ENCODE data around the gene GP1BB.

The GP1BB gene

DNA sequence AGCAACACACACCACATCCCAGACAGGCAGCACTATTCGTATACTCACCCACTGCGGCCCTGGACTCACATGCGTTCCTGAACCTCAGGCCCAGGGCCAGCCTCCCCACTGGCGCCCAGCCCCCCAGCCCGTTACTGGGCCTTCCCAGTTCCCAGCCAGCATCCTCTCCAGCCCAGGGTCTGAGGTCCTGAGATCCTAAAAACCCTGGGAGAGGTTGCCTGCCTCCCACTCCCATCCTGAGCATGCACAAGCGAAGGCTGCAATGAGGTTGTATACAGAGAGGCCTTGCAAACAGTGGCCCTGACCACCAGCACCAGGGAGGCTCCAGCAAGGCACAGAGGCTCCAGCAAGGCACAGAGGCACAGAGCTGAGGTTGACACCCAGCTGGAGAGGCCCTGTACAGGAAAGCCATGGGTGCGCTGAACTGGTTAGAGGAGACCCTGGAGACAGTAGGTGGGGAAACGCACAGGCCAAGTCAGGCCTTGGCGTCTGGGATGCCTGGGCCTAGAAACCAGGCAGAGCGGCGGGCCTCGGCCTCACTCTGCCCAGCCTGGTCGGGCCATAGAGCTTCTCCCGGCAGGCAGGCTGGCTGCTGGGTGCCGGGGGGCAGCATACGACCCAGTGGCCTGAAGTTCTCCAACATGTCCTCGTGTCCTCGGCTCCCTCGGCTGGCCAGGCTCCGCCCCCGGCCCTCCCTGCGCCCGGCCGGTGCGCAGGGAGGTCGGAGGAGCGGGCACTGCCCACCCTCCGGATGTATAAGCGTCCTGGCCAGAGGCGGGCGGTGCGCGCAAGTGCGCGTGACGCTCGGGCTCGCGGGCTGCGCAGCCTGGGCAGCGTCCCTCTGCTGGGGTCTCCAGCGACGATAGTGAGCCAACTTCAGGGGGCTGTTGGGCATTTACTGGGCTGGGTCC is 34.9 kb downstream of the GP1BB start:
- no peak for DNase-seq

GRCh38 chr22:19758896-19759426 is 35.6 kb downstream of the GP1BB start:
- DNase-seq, result no peak

GRCh38 chr22:19759427-19760057 is 36.2 kb downstream of the GP1BB start:
- no peak for DNase-seq

- no peak for DNase-seq
Measured at GRCh38 chr22:19760058-19760950, 37.0 kb downstream of the GP1BB start, which contains the start of gene TBX1. TSS of gene TBX1 (plus strand) at chr22:19760778. CDS start at chr22:19760844, 66 bp downstream.

GRCh38 chr22:19760951-19761724 is 37.8 kb downstream of the GP1BB start:
- DNase-seq, result no peak

- no peak for DNase-seq
Measured at GRCh38 chr22:19761725-19762567, 38.6 kb downstream of the GP1BB start.

- no peak for DNase-seq
Measured at GRCh38 chr22:19762568-19763457, 39.5 kb downstream of the GP1BB start.

GRCh38 chr22:19763458-19764298 is 40.3 kb downstream of the GP1BB start:
- DNase-seq, result no peak

GRCh38 chr22:19764299-19764593 is 40.9 kb downstream of the GP1BB start:
- no peak for DNase-seq

DNA sequence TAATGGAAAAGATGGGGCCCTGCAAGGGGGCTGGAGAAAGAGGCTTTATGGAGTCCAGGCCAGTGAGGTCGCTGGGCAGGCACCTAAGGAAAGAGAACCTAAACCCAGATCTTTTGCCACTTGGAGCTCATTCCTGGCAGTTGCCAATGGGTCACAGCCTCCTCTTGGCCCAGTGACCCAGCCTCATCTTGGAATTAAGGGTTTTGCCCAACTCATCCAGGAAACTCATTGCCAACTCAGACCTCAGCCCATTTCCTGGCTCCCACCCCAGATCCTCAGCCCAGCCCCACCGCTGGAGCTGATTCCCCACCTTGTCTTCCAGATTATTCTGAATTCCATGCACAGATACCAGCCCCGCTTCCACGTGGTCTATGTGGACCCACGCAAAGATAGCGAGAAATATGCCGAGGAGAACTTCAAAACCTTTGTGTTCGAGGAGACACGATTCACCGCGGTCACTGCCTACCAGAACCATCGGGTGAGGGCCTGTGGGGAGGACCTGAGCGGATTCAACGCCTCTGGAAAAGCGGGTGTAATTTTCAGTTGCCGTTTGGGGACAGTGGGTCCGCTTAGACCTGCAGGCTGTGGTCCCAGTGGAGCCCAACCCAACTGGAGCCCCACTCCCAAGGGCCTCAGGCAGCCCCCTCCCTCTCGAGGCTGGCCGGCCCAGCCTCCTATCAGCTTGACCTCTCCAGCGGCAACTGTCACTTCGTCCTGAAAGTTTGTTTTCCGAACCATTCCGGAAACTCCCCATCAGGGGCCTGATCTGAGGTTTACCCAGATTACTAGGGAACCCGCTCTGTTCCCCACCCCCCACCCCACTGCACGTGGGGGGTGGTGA is 41.5 kb downstream of the GP1BB start:
- DNase-seq, result no peak

GRCh38 chr22:19765477-19766239 is 42.3 kb downstream of the GP1BB start:
- no peak for DNase-seq

DNA sequence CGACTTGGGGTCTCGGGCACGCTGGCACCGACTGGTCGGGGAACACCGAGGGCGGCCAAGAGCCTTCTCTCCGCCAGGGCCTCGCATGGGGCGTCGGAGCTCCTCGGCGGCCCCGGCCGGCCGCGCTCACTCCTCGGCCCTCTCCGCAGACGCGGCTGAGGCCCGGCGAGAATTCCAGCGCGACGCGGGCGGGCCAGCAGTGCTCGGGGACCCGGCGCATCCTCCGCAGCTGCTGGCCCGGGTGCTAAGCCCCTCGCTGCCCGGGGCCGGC is 42.8 kb downstream of the GP1BB start:
- no peak for DNase-seq

GRCh38 chr22:19766511-19767426 is 43.4 kb downstream of the GP1BB start:
- DNase-seq, result no peak

- DNase-seq, result no peak
Measured at GRCh38 chr22:19767427-19768341, 44.3 kb downstream of the GP1BB start.

- no peak for DNase-seq
Measured at GRCh38 chr22:19769393-19769715, 46.0 kb downstream of the GP1BB start.
